HuH-7 (cell line): ENCODE data around the gene MKNK2.

ENCODE experiments used
- DNase-seq: peaks from one replicate; pipeline ENCODE4 v3.0.0; 2011; ENCODE audit warnings: low spot score

Gene MKNK2

DNA sequence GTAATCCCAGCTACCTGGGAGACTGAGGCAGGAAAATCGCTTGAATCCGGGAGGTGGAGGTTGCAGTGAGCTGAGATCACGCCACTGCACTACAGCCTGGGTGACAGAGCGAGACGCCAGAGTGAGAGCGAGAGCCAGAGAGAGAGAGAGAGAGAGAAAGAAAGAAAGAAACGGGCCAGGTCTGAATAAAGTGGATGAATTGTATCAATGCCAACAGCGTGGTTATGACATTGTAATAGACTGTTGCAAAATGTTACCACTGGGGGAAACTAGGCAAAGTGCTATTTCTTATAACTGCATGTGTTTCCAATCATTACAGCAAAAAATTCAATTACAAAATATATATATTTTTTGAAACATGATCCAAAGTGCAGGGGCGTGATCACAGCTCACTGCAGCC lies 23.7 kb downstream of the MKNK2 start:
- no peak for DNase-seq

- no peak for DNase-seq
These were observed 24.3 kb downstream of the MKNK2 start for GRCh38 chr19:2026770-2027169.

- DNase-seq: no peak
These were observed 28.8 kb downstream of the MKNK2 start for GRCh38 chr19:2022289-2022688.

GRCh38 chr19:2021453-2022140 lies 29.4 kb downstream of the MKNK2 start:
- DNase-seq: no peak

DNA sequence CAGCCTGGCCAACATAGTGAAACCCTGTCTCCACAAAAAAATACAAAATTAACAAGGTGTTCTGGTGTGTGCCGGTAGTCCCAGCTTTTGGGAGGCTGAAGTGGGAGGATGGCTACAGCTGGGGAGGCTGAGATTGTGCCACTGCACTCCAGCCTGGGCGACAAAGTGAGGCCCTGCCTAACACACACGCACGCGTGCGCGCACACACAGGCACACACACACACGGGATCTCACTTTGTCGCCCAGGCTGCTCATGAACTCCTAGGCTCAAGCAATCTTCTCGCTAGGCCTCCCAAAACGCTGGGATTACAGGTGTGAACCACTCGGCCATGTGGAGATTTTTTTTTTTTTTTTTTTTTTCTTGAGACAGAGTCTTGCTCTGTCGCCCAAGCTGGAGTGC lies 32.3 kb downstream of the MKNK2 start:
- DNase-seq: no peak

DNA sequence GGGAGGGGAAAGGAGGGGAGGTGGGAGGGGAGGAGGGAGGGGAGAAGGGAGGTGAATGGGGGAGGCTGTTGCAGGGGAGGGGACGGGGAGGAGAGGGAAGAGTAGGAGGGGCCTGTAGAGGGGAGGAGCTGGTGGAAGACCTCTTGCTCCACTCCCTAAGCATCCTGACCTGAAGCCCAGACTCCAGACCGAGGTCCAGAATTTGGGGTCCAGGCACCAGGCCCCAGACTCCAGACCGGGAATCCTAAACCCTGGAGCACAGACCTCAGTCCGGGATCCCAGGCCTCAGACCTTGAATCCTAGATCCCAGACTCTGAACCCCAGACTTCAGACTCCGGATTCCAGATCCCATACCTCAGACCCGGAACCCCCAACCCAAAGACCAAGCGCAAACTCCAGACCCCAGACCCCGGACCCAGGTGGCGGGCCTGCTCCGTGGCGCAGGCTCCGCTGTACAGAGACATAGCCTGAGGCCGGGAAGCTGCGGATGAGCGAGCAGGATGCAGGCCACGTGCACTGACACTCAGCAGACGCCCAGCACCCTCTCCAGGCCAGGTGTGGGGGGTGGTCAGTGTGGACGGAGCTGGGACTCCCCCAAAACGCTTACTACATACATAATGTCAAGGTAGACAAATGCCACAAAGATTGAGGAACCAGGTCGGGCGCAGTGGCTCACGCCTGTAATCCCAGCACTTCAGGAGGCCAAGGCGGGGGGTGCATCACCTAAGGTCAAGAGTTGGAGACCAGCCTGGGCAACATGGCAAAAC lies 34.8 kb downstream of the MKNK2 start:
- peak; percentile 73 for DNase-seq

DNA sequence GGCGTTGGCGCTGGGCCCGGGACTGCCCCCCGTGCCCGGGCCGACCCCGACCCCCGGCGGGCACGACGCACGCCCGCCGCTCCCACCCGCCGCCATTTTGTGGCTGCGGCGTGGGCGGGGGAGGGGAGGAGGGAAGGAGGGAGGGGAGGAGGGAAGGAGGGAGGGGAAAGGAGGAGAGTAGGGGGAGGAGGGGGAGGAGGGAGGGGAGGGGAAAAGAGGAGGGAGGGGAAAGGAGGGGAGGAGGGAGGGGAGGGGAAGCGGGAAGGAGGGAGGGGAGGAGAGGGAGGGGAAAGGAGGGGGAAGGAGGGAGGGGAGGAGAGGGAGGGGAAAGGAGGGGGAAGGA lies 35.5 kb downstream of the MKNK2 start, which contains the start of gene BTBD2:
BTBD2 (minus strand) TSS at position 107 of the 343 bp plus-strand sequence; CDS start at position 96, 11 bp downstream.
- no peak for DNase-seq

DNA sequence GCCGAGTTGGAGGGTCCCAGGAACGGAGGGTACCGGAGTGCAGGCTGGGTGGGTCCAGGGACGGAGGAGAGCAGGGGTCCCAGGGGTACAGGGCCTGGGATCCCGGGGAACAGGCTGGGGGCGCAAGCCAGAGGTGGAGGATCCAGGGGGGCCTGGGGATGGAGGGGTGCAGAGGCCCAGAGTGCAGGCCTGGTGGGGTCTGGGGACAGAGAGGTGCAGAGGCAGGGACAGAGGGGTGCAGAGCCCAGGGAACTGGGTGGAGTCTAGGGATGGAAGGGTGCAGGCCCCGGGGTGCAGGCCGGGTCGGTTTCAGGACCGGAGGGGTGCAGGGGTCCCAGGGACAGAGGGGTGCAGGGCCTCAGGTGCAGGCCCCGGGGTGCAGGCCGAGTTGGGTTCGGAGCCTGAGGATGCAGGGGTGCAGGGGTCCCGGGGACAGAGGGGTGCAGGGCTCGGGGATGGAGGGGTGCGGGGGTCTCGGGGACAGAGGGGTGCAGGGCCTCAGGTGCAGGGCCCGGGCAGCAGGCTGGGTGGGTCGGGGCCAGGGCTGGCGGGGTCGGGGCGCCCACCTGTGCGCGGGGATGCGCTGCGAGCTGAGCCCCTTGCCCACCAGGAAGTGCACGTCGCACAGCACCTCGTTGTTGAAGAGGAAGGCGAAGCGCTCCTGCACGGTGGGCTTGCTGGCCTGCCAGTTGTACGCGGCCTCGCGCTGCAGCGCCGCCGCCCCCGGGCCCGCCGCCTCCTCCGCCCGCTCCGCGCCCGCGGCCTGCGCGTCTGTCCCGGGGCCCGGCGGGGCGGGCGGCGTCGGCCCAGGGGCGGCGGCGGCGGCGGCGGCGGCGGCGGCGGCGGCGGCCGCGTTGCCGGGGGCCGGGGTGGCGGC lies 36.1 kb downstream of the MKNK2 start:
- DNase-seq: no peak

GRCh38 chr19:2014131-2014571 lies 36.9 kb downstream of the MKNK2 start:
- no peak for DNase-seq

- no peak for DNase-seq
These were observed 37.4 kb downstream of the MKNK2 start for GRCh38 chr19:2013683-2013961.

- no peak for DNase-seq
These were observed 37.9 kb downstream of the MKNK2 start for GRCh38 chr19:2012941-2013682.

GRCh38 chr19:2011169-2011568 lies 39.9 kb downstream of the MKNK2 start:
- no peak for DNase-seq

- DNase-seq: no peak
These were observed 40.8 kb downstream of the MKNK2 start for GRCh38 chr19:2010135-2010668.

- no peak for DNase-seq
These were observed 47.2 kb downstream of the MKNK2 start for GRCh38 chr19:2003874-2004273.

- no peak for DNase-seq
These were observed 51.1 kb downstream of the MKNK2 start for GRCh38 chr19:1999856-2000515.

DNA sequence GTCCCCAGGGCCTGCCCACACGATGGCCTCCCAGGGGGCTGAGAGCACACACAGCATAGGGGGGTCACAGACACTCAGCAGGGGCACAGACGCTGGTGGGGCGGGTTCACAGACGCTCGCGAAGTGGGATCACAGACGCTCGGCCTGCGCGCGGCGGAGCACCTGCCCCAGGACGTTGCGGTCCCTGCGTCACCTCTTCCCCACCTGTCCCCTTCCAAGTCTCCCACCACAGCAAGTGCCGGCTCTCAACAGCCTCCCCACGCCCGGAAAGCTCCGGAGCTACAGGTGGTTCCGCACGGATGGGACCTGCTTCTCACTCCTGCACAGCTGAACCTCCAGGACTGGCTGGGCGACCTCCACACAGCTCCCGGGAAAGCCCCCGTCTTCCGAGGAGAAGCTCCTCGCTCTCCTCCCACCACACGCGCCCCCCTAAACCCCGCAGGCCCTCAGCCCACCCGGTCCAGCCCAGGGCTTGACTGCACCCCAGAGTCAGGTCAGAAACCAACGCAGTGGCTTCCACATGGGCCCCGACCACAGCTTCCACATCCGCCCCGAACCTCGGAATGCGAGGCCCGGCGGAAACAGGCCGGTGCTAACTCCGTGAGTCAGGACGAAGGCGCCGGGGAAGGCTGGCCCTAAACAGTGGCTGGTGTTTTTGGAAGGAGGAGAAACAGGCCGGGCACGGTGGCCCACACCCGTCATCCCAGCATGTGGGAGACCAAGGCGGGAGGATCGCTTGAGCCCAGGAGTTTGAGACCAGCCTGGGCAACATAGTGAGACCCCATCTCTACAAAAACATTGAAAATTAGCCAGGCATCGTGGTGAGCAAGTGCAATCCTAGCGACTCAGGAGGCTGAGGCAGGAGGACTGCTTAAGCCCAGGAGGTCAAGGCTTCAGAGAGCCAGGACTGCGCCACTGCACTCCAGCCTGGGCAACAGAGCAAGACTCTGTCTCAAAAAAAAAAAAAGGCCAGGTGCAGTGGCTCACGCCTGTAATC lies 52.0 kb downstream of the MKNK2 start:
- DNase-seq: no peak

DNA sequence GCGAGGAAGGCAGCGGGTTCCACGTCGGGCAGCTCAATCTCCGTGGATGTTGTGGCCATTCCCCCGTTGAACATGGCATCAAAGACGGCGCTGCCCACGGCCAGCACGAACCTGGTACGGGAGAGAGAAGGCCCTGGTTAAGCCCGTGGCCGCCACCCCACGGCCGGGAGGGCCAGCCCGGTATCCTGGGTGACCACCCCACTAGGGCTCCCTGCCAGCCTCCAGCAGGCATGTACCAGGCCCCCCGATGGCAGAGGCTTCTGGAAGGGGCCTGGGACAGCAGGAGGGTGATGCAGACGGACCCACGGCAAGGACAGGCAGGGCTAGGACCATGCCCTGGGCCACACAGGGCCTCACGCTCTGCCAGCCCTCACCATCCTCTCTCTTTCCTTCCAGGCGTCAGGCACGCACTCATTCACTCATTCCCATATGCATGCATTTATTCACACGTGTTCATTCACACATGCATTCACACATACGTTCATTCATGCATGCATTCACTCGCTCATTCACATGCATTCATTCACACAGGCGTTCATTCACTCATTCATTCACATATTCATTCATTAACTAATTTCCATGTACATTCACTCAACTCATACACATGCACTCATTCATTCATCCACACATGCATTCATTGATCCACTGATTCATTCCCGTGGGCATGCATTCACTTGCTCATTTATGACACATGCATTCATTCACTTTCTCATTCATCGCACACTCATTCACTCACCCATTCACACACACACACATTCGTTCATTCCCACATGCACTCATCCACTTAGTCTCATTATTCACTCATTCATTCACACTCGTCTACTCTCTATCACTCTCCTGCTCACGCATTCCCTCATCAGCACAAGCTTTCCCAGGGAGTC lies 53.5 kb downstream of the MKNK2 start:
- no peak for DNase-seq

GRCh38 chr19:1992759-1993260 lies 58.2 kb downstream of the MKNK2 start:
- no peak for DNase-seq
